T-cell (primary cell): ENCODE measurements around the gene APOC4. TPM values are rescaled to one million over a fixed set of nuclear protein-coding genes. Genes with fewer than 3 reads are reported as not detected.

ENCODE experiments used
- ATAC-seq, 4 experiments: fragments of 200-7000 bp in 3 of 4; fragments of 150-1000 bp in 1 of 4; cut with Tn5 transposase; replicated peaks in 1 of 4; 1 replicate in 3 of 4; 2 replicates in 1 of 4; pipeline ENCODE4 v1.10.0; 2021; ENCODE audit warnings: moderate library complexity in 3 of 4, mild to moderate bottlenecking in 2 of 4, moderate number of reproducible peaks in 1 of 4
- CTCF ChIA-PET, 2 donors: fragments of 300-600 bp; sonication (Branson Sonifier 250); formaldehyde crosslinking; loops; one replicate each; lab custom pipeline; 2022; ENCODE audit warnings: antibody characterized with exemption in 2 of 2; lab: Charles Lee
- POLR2A ChIA-PET, 2 donors: fragments of 300-600 bp; sonication (Branson Sonifier 250); formaldehyde crosslinking; loops; one replicate each; lab custom pipeline; 2022; ENCODE audit warnings: antibody characterized with exemption in 2 of 2; lab: Charles Lee
- DNase-seq, 35 experiments: peaks; one replicate each; pipeline versions ENCODE4 v3.0.0 to v3.0.0-alpha.2; 2013 to 2023
- H3K27ac ChIP-seq: one replicate; pipeline ENCODE4 v1.5.1; 2013; ENCODE audit warnings: low read length
- H3K27me3 ChIP-seq, 2 experiments: replicated peaks in 1 of 2; 1 replicate in 1 of 2; 2 replicates in 1 of 2; pipeline versions ENCODE4 v1.6.1 to v1.7.0; 2013; ENCODE audit warnings: low read length in 1 of 2, mixed read lengths in 1 of 2; ENCODE audit not compliant: control insufficient read depth in 2 of 2, insufficient read depth in 2 of 2; ENCODE audit errors: extremely low read depth in 1 of 2
- H3K36me3 ChIP-seq, 2 donors: 1 replicate in 1 of 2; 2 replicates in 1 of 2; pipeline versions ENCODE4 v1.6.1 to v1.7.0; 2013; ENCODE audit warnings: low read length in 1 of 2; ENCODE audit not compliant: control insufficient read depth in 2 of 2, insufficient read depth in 1 of 2; ENCODE audit errors: extremely low read depth in 1 of 2
- H3K4me1 ChIP-seq, 2 experiments: 1 replicate in 1 of 2; 2 replicates in 1 of 2; pipeline versions ENCODE4 v1.6.1 to v1.7.0; 2013; ENCODE audit warnings: low read length in 2 of 2, mixed read lengths in 1 of 2; ENCODE audit not compliant: insufficient read depth in 2 of 2, control insufficient read depth in 1 of 2; ENCODE audit errors: extremely low read depth in 1 of 2
- H3K4me3 ChIP-seq, 2 donors: 1 replicate in 1 of 2; 2 replicates in 1 of 2; pipeline versions ENCODE4 v1.5.1 to v1.7.0; 2013; ENCODE audit warnings: mild to moderate bottlenecking in 2 of 2, low read length in 1 of 2, moderate library complexity in 1 of 2; ENCODE audit not compliant: control insufficient read depth in 1 of 2; ENCODE audit errors: extremely low read depth in 1 of 2
- H3K9me3 ChIP-seq: 2 replicates; pipeline ENCODE4 v1.7.0; 2013
- H3K27ac Mint-ChIP-seq, 2 donors: one replicate each; pipeline ENCODE4 v1.8.0; 2020 to 2021; ENCODE audit warnings: mild to moderate bottlenecking in 2 of 2, mixed read lengths in 2 of 2
- H3K27me3 Mint-ChIP-seq, 2 donors: one replicate each; pipeline ENCODE4 v1.8.0; 2021 to 2022; ENCODE audit warnings: mixed read lengths in 2 of 2
- H3K36me3 Mint-ChIP-seq: one replicate; pipeline ENCODE4 v1.8.0; 2021; ENCODE audit warnings: mixed read lengths
- H3K4me1 Mint-ChIP-seq, 3 donors: one replicate each; pipeline ENCODE4 v1.8.0; 2020 to 2022; ENCODE audit warnings: mixed read lengths in 3 of 3, mild to moderate bottlenecking in 1 of 3
- H3K4me3 Mint-ChIP-seq, 3 donors: one replicate each; pipeline ENCODE4 v1.8.0; 2020 to 2022; ENCODE audit warnings: mild to moderate bottlenecking in 3 of 3, mixed read lengths in 3 of 3, moderate library complexity in 3 of 3
- H3K9me3 Mint-ChIP-seq, 3 donors: one replicate each; pipeline ENCODE4 v1.8.0; 2020 to 2022; ENCODE audit warnings: mixed read lengths in 3 of 3
- WGBS: methylation state at CpG from one replicate; pipeline ENCODE4 v1.1.5; 2013; ENCODE audit warnings: missing lambda C conversion rate; ENCODE audit not compliant: insufficient coverage; 5-methylcytosine and 5-hydroxymethylcytosine counted together
- total RNA-seq, 35 experiments: library from RNA in 6 of 35; stranded (reverse) in 6 of 35; fragments of 120-200 nt in 1 of 35; gene quantifications; one replicate each; pipeline versions ENCODE4 v1.2.1 to v1.2.4 and lab custom pipeline; 2013 to 2026

APOC4 gene
- total RNA-seq, 5 donors from 2014 or later (not counting 1 experiment from before 2014, with no cell fraction given), result not detected

DNA sequence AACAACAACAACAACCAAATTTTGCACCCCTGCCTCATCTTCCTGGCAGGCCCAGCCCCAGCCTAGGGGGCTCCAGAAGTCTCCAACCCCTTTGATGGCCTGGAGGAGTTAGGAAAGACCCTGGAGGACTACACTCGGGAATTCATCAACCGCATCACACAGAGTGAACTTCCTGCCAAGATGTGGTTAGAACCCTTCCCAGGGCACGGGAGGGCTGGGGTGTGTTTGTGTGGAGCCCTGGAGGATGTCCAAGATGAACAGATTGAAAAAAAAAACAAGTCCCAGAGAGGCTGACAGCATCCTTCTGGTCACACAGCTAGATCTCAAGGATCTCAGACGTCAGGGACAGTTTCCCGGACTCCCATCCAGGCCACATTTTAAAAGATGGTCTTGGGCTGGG, 14.3 kb upstream of the APOC4 start:
- Histone ChIP-seq H3K9me3 (no peaks in the 10 kb centered on the region), H3K27ac (no peak overlapping the region), H3K36me3 (no peaks in the 10 kb centered on the region), H3K4me1 (peaks cover 0 to 6% of the 10 kb centered on the region in 2 experiments), H3K27me3 (peaks cover 0 to 39% of the 10 kb centered on the region in 2 experiments), H3K4me3 (no peak overlapping the region)
- H3K4me3 Mint-ChIP-seq, result no peak overlapping the region
- peaks cover 21 to 22% of the 10 kb centered on the region in 2 donors for H3K27me3 Mint-ChIP-seq
- no peaks in the 10 kb centered on the region for H3K36me3 Mint-ChIP-seq
- H3K4me1 Mint-ChIP-seq, result peaks cover 5 to 8% (median 5%) of the 10 kb centered on the region in 3 donors
- ATAC-seq, result no peak
- 72% methylated on average over 2 of the region's 5 CpGs for WGBS
- ChIA-PET CTCF (no interaction called here), POLR2A (no interaction called here)
- no peak overlapping the region for H3K27ac Mint-ChIP-seq
- no peaks in the 10 kb centered on the region for H3K9me3 Mint-ChIP-seq
- DNase-seq, result no peak

- DNase-seq, result no peak
- CTCF ChIA-PET, result no interaction called here
- no peaks in the 10 kb centered on the region for H3K36me3 Mint-ChIP-seq
- H3K4me1 Mint-ChIP-seq, result peaks cover 5 to 8% (median 5%) of the 10 kb centered on the region in 3 donors
- Histone ChIP-seq H3K36me3 (no peaks in the 10 kb centered on the region), H3K9me3 (no peaks in the 10 kb centered on the region), H3K4me1 (peaks cover 0 to 6% of the 10 kb centered on the region in 2 experiments), H3K27me3 (peaks cover 0 to 32% of the 10 kb centered on the region in 2 experiments), H3K27ac (no peak overlapping the region), H3K4me3 (no peak overlapping the region)
- POLR2A ChIA-PET, result no interaction called here
- H3K27me3 Mint-ChIP-seq, result peaks cover 20% of the 10 kb centered on the region in 2 donors
- H3K4me3 Mint-ChIP-seq, result no peak overlapping the region
- H3K9me3 Mint-ChIP-seq, result no peaks in the 10 kb centered on the region
- WGBS, result 91% methylated on average over 6 of the region's 7 CpGs
- no peak overlapping the region for H3K27ac Mint-ChIP-seq
- ATAC-seq, result no peak
Observed at GRCh38 chr19:44930088-44930487, 11.9 kb upstream of the APOC4 start.

DNA sequence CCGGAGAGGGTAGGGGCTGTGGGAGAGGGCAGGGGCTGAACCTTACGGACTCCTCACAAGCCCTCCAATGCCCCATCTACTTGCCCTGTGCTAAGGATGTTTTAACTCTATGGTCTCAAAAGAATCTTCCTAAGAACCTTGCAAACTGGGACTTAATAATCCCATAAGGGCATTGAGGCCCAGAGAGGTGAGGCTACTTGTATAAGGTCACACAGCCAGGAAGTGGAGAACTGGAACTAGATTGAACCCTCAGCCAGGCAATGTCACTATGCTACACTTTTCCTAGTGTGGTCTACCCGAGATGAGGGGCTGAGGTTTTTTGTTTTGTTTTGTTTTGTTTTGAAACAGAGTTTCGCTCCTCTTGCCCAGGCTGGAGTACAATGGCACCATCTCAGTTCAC, 10.5 kb upstream of the APOC4 start:
- no peak overlapping the region for H3K4me3 ChIP-seq
- 80% methylated on average over 1 of the region's 4 CpGs for WGBS
- no peak overlapping the region for H3K27ac Mint-ChIP-seq
- no peaks in the 10 kb centered on the region for H3K9me3 ChIP-seq
- peaks cover 0 to 21% of the 10 kb centered on the region in 2 experiments for H3K27me3 ChIP-seq
- H3K9me3 Mint-ChIP-seq, result no peaks in the 10 kb centered on the region
- ATAC-seq, result no peak
- H3K4me1 ChIP-seq, result peaks cover 0 to 6% of the 10 kb centered on the region in 2 experiments
- H3K4me1 Mint-ChIP-seq, result peaks cover 5% of the 10 kb centered on the region in 3 donors
- no peak overlapping the region for H3K27ac ChIP-seq
- no peak overlapping the region for H3K4me3 Mint-ChIP-seq
- H3K36me3 ChIP-seq, result no peaks in the 10 kb centered on the region
- ChIA-PET CTCF (no interaction called here), POLR2A (no interaction called here)
- H3K27me3 Mint-ChIP-seq, result peaks cover 7 to 8% of the 10 kb centered on the region in 2 donors
- no peaks in the 10 kb centered on the region for H3K36me3 Mint-ChIP-seq
- no peak for DNase-seq

DNA sequence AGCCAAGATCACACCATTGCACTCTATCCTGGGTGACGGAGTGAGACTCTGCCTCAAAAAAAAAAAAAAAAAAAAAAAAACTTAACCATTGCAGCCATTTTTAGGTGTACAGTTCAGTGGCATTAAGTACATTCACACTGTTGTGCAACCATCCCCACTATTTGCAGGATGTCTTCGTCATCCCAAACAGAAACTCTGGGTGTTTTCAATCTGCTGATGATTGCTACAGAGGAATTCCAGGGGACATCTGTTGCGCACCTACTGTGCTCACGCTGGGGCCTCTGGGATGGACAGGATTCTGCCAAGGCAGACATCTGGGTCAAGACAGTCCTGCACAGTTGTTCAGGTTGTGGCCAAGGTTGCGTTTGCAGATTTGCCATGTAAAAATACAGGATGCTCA, 2.4 kb upstream of the APOC4 start:
- H3K27me3 ChIP-seq, result peaks cover 0 to 6% of the 10 kb centered on the region in 2 experiments
- no peak overlapping the region for H3K4me3 Mint-ChIP-seq
- no peaks in the 10 kb centered on the region for H3K36me3 ChIP-seq
- no peaks in the 10 kb centered on the region for H3K9me3 ChIP-seq
- H3K9me3 Mint-ChIP-seq, result no peaks in the 10 kb centered on the region
- 92% methylated on average over 3 of the region's 5 CpGs for WGBS
- no peaks in the 10 kb centered on the region for H3K27me3 Mint-ChIP-seq
- ATAC-seq, result no peak
- no peak overlapping the region for H3K27ac ChIP-seq
- ChIA-PET POLR2A (no interaction called here), CTCF (interaction anchor here in 1 of 2 donors (0.6 kb wide), 1 partner anchor 13 kb away, joined by 3 read pairs; no protein-coding TSS in a partner anchor)
- H3K4me1 ChIP-seq, result no peaks in the 10 kb centered on the region
- no peak overlapping the region for H3K27ac Mint-ChIP-seq
- DNase-seq, result no peak
- no peaks in the 10 kb centered on the region for H3K4me1 Mint-ChIP-seq
- H3K36me3 Mint-ChIP-seq, result no peaks in the 10 kb centered on the region
- H3K4me3 ChIP-seq, result no peak overlapping the region

GRCh38 chr19:44943801-44944249, 1.8 kb downstream of the APOC4 start:
- WGBS, result 83% methylated on average over 2 of the region's 10 CpGs
- DNase-seq (peak in 1 of 35 experiments; percentile 15), ATAC-seq (no peak)
- H3K36me3 Mint-ChIP-seq, result no peaks in the 10 kb centered on the region
- no peaks in the 10 kb centered on the region for H3K4me1 Mint-ChIP-seq
- no peak overlapping the region for H3K27ac Mint-ChIP-seq
- H3K4me3 Mint-ChIP-seq, result no peak overlapping the region
- no peaks in the 10 kb centered on the region for H3K9me3 Mint-ChIP-seq
- POLR2A ChIA-PET, result no interaction called here
- CTCF ChIA-PET, result no interaction called here
- no peaks in the 10 kb centered on the region for H3K27me3 Mint-ChIP-seq
- no peaks in the 10 kb centered on the region for H3K4me1 ChIP-seq
- H3K27ac ChIP-seq, result no peak overlapping the region
- H3K27me3 ChIP-seq, result peaks cover 0 to 3% of the 10 kb centered on the region in 2 experiments
- H3K9me3 ChIP-seq, result no peaks in the 10 kb centered on the region
- no peak overlapping the region for H3K4me3 ChIP-seq
- H3K36me3 ChIP-seq, result peaks cover 0 to 2% of the 10 kb centered on the region in 2 donors

DNA sequence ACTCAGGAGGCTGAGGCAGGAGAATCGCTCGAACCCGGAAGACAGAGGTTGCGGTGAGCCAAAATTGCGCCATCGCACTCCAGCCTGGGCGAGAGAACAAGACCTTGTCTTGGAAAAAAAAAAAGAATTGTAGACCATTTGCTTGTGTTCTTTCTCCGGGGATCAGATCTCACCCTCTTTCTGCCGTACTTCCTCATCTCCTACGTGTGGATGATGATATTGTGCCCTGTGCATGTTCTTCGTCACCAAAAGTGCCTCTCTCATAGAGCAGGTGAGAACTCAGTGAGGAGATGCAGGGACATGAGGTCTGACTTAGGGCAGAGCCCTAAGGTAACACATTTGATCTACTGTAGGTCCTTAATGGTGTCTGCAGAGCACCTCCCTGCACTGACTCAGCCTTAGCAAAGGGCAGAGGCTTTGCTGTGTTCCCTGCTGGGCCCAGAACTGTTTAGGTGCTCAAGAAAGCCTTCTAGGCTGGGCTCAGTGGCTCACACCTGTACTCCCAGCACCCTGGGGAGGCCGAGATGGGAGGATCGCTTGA, 5.1 kb downstream of the APOC4 start:
- H3K27ac Mint-ChIP-seq, result no peak overlapping the region
- Histone ChIP-seq H3K27me3 (peaks cover 0 to 3% of the 10 kb centered on the region in 2 experiments), H3K9me3 (no peaks in the 10 kb centered on the region), H3K36me3 (peaks cover 0 to 12% of the 10 kb centered on the region in 2 donors), H3K4me1 (no peaks in the 10 kb centered on the region), H3K27ac (no peak overlapping the region), H3K4me3 (no peak overlapping the region)
- peaks cover 0 to 2% (median 0%) of the 10 kb centered on the region in 3 donors for H3K4me1 Mint-ChIP-seq
- POLR2A ChIA-PET, result no interaction called here
- H3K36me3 Mint-ChIP-seq, result no peaks in the 10 kb centered on the region
- WGBS, result 88% methylated on average over 10 of the region's 13 CpGs
- no peaks in the 10 kb centered on the region for H3K27me3 Mint-ChIP-seq
- no peaks in the 10 kb centered on the region for H3K9me3 Mint-ChIP-seq
- ATAC-seq (no peak), DNase-seq (no peak)
- no peak overlapping the region for H3K4me3 Mint-ChIP-seq
- CTCF ChIA-PET, result no interaction called here
